Tibial artery (tissue), 4 donors: ENCODE results near the gene SLC43A1.

Experiments
- DNase-seq, 2 donors: peaks; one replicate each; pipeline ENCODE4 v3.0.0-alpha.2; 2019
- H3K27ac ChIP-seq, 2 donors: fragments of 200-600 bp; sonication (generic) in 1 of 2; 1 replicate in 1 of 2; 2 replicates in 1 of 2; pipeline ENCODE4 v1.5.1; 2018 to 2019; ENCODE audit warnings: mild to moderate bottlenecking in 1 of 2
- H3K27me3 ChIP-seq, 2 donors: fragments of 200-600 bp; sonication (generic) in 1 of 2; one replicate each; pipeline versions ENCODE4 v1.5.1 to v1.6.0; 2016 to 2019
- H3K36me3 ChIP-seq, 3 donors: fragments of 200-600 bp; sonication (generic) in 2 of 3; one replicate each; pipeline ENCODE4 v1.5.1; 2016 to 2019; ENCODE audit warnings: mild to moderate bottlenecking in 2 of 3
- H3K4me1 ChIP-seq, 4 donors: fragments of 200-600 bp; sonication (generic) in 2 of 4; 1 replicate in 3 of 4; 2 replicates in 1 of 4; pipeline ENCODE4 v1.5.1; 2016 to 2019
- H3K4me3 ChIP-seq, 2 donors: fragments of 200-600 bp; sonication (generic) in 1 of 2; 1 replicate in 1 of 2; 2 replicates in 1 of 2; pipeline ENCODE4 v1.5.1; 2018 to 2019; ENCODE audit warnings: mild to moderate bottlenecking in 2 of 2
- H3K9me3 ChIP-seq, 3 donors: fragments of 200-600 bp; sonication (generic) in 1 of 3; one replicate each; pipeline ENCODE4 v1.5.1; 2016 to 2019
- intact Hi-C: fragments of 100-400 bp; cut with DNase I; formaldehyde crosslinking; loops from one replicate; pipeline ENCODE4 v1.15.0; 2023; ENCODE audit warnings: low total_unique reads
- TF ChIP-seq, protein P1 (sequence below), 2 experiments: fragments of 200-600 bp in 1 of 2; fragments of 450-650 bp in 1 of 2; IDR thresholded peaks; one replicate each; pipeline ENCODE4 v1.5.1; 2017 to 2019; ENCODE audit warnings: antibody characterized with exemption in 2 of 2, mild to moderate bottlenecking in 1 of 2, moderate library complexity in 1 of 2

SLC43A1 gene

DNA sequence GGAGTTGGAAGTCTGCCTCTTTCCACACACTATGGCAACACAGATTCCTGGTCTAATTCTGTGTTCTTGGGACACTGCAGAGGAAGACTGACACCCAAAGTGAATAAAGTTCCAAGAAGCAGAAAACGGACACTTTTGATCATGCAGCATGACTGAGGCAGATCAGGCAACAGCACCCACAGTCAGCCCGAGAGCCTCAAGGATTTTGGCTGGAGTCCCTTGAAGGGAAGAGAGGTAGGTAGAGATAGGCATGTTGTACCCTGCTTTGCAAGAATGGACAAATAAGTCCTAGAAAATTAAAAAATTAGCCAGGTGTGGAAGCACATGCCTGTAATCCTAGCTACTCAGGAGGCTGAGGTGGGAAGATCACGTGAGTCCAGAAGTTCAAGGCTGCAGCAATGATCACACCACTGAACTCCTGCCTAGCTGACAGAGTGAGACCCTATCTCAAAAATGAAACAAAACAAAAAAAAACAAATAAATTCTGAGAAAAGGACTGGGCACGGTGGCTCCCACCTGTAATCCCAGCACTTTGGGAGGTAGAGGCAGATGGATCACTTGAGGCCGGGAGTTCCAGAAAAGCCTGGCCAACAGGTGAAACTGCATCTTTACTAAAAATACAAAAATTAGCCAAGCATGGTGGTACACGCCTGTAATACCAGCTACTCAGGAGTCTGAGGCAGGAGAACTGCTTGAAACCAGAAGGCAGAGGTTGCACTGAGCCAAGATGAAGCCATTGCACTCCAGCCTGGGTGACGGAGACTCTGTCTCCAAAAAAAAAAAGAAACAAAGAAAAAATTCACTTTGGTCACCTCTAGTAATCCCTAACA lies 6.9 kb downstream of the SLC43A1 start:
- Histone ChIP-seq H3K4me1 (peaks cover 0 to 3% (median 1%) of the 10 kb centered on the region in 4 donors), H3K27ac (no peak overlapping the region), H3K36me3 (peaks cover 0 to 7% (median 0%) of the 10 kb centered on the region in 3 donors), H3K27me3 (no peaks in the 10 kb centered on the region), H3K4me3 (no peak overlapping the region), H3K9me3 (no peaks in the 10 kb centered on the region)
- intact Hi-C loops = no loop called here
- no peak for DNase-seq
- TF ChIP-seq, protein P1, sequence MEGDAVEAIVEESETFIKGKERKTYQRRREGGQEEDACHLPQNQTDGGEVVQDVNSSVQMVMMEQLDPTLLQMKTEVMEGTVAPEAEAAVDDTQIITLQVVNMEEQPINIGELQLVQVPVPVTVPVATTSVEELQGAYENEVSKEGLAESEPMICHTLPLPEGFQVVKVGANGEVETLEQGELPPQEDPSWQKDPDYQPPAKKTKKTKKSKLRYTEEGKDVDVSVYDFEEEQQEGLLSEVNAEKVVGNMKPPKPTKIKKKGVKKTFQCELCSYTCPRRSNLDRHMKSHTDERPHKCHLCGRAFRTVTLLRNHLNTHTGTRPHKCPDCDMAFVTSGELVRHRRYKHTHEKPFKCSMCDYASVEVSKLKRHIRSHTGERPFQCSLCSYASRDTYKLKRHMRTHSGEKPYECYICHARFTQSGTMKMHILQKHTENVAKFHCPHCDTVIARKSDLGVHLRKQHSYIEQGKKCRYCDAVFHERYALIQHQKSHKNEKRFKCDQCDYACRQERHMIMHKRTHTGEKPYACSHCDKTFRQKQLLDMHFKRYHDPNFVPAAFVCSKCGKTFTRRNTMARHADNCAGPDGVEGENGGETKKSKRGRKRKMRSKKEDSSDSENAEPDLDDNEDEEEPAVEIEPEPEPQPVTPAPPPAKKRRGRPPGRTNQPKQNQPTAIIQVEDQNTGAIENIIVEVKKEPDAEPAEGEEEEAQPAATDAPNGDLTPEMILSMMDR (IDR thresholded peaks at IDR 0.05) = no peak

DNA sequence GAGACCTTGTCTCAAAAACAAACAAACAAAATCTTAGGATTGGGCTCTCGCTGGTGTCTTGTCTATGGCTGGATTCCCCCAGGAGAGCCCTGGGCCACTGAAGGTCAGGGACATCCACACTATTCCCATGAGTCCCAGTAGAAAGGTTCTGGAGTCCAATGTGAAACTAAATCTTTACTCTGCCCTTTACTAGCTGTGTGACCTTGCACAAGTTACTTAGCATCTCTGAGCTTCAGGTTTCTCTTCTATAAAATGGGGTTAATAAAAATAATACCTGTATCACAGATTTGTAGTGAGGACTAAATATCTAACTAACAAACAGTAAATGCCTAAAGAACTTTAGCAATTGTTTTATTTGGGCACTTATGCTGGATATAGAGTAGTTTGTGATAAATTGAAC lies 9.0 kb downstream of the SLC43A1 start:
- no peaks in the 10 kb centered on the region for H3K9me3 ChIP-seq
- peaks cover 0 to 7% (median 0%) of the 10 kb centered on the region in 3 donors for H3K36me3 ChIP-seq
- H3K4me3 ChIP-seq = no peak overlapping the region
- intact Hi-C loops = no loop called here
- H3K27me3 ChIP-seq = no peaks in the 10 kb centered on the region
- TF ChIP-seq, protein P1 (IDR thresholded peaks at IDR 0.05) = no peak
- H3K4me1 ChIP-seq = no peaks in the 10 kb centered on the region
- no peak overlapping the region for H3K27ac ChIP-seq
- no peak for DNase-seq

DNA sequence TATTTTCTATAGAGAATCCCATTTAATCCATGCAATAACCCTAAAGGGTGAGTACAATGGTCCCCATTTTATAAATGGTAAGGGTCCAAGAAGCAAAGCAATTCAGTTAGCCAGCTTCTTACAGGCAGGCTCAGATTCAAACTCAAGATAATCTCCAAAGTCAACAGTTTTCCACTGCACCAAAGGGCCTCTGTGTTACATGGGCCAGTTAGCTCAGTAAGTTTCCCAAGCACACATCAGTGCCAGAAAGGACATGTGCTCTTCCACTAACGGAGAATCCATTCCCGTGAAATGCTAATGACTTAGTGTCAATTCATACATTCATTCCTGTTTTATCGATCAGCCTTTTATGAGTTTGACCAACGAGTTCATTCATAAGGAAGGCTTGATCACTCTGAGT lies 11.0 kb downstream of the SLC43A1 start:
- intact Hi-C loops = no loop called here
- H3K27ac ChIP-seq = no peak overlapping the region
- peaks cover 4 to 8% (median 7%) of the 10 kb centered on the region in 4 donors for H3K4me1 ChIP-seq
- DNase-seq = no peak
- no peaks in the 10 kb centered on the region for H3K9me3 ChIP-seq
- TF ChIP-seq, protein P1 (IDR thresholded peaks at IDR 0.05) = no peak
- peaks cover 0 to 14% (median 0%) of the 10 kb centered on the region in 3 donors for H3K36me3 ChIP-seq
- H3K27me3 ChIP-seq = no peaks in the 10 kb centered on the region
- no peak overlapping the region for H3K4me3 ChIP-seq

DNA sequence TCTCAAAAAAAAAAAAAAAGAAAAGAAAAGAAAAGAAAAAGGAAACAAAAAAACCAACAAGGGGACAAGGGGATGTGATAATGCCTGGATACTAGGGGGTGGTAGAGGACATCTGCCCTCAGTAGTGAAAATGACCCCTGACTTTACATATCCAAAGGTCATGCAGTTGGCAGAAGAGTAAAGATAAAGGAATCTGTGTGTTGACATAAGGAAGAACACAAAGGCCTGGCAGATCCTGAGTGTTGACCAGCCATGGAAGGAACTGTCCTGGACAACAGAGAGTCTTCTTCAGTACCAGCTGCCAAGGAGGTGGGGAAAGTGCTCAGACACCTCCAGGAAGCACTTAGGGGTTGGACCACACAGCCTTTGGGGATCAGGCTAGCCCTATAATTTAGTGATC lies 12.6 kb downstream of the SLC43A1 start:
- Histone ChIP-seq H3K36me3 (peaks cover 0 to 14% (median 0%) of the 10 kb centered on the region in 3 donors), H3K4me3 (no peak overlapping the region), H3K4me1 (peaks cover 11 to 19% (median 14%) of the 10 kb centered on the region in 4 donors), H3K27ac (no peak overlapping the region), H3K9me3 (no peaks in the 10 kb centered on the region), H3K27me3 (no peaks in the 10 kb centered on the region)
- TF ChIP-seq, protein P1 (IDR thresholded peaks at IDR 0.05) = no peak
- intact Hi-C loops = no loop called here
- DNase-seq = no peak

DNA sequence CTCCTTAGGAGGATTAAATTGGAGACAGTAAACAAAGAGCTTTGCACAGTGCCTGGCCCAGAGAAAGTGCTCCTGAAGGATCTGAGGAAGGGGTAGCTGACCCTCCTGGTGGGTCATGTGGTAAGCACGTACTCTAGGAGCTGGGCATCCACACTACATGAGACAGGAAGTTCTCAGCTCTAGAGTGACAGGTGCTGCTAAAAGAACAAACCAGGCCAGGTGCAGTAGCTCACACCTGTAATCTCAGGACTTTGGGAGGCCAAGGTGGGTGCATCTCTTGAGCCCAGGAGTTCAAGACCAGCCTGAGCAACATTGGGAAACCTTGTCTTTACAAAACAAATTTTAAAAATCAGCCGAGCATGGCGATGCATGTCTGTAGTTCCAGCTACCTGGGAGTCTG lies 13.1 kb downstream of the SLC43A1 start:
- Histone ChIP-seq H3K36me3 (peaks cover 0 to 14% (median 0%) of the 10 kb centered on the region in 3 donors), H3K27me3 (no peaks in the 10 kb centered on the region), H3K4me3 (no peak overlapping the region), H3K9me3 (no peaks in the 10 kb centered on the region), H3K27ac (peak overlapping the region in 1 of 2 donors; percentile 26), H3K4me1 (peaks cover 11 to 19% (median 14%) of the 10 kb centered on the region in 4 donors)
- TF ChIP-seq, protein P1 (IDR thresholded peaks at IDR 0.05) = no peak
- intact Hi-C loops = no loop called here
- no peak for DNase-seq
